Fibroblast of lung (primary cell): ENCODE data around the gene CD200. TPM values are rescaled to one million over a fixed set of nuclear protein-coding genes. Genes with fewer than 3 reads are reported as not detected.

Experiments
- DNase-seq, 2 donors: peaks; one replicate each; pipeline versions ENCODE4 v3.0.0 to v3.0.0-alpha.2; 2010; ENCODE audit warnings: low read depth in 2 of 2
- H2AFZ ChIP-seq: 2 replicates; pipeline ENCODE4 v1.5.1; 2012; ENCODE audit warnings: low read length, control low read depth, inconsistent platforms
- H3K27ac ChIP-seq: 2 replicates; pipeline ENCODE4 v1.5.1; 2011; ENCODE audit warnings: low read length, control low read depth; ENCODE audit not compliant: insufficient read depth
- H3K27me3 ChIP-seq: 2 replicates; pipeline ENCODE4 v1.5.1; 2011; ENCODE audit warnings: mild to moderate bottlenecking, low read length; ENCODE audit not compliant: control insufficient read depth, insufficient read depth
- H3K36me3 ChIP-seq: 2 replicates; pipeline ENCODE4 v1.5.1; 2011; ENCODE audit warnings: low read length; ENCODE audit not compliant: control insufficient read depth, insufficient read depth
- H3K4me1 ChIP-seq: 2 replicates; pipeline ENCODE4 v1.5.1; 2011; ENCODE audit warnings: low read length; ENCODE audit not compliant: control insufficient read depth, insufficient read depth; ENCODE audit errors: extremely low read depth
- H3K4me2 ChIP-seq: 2 replicates; pipeline ENCODE4 v1.5.1; 2011; ENCODE audit warnings: low read length, control low read depth; ENCODE audit not compliant: insufficient read depth; ENCODE audit errors: extremely low read depth
- H3K4me3 ChIP-seq, 4 experiments: fragments of 200-600 bp in 1 of 4; sonication (generic) in 1 of 4; replicated peaks in 1 of 4; 2 replicates each; pipeline ENCODE4 v1.5.1; 2011 to 2016; ENCODE audit warnings: low read length in 4 of 4, low read depth in 3 of 4, mild to moderate bottlenecking in 3 of 4, control low read depth in 2 of 4, inconsistent platforms in 1 of 4, mixed read lengths in 1 of 4; ENCODE audit not compliant: insufficient read depth in 1 of 4; ENCODE audit errors: control extremely low read depth in 1 of 4
- H3K79me2 ChIP-seq: 2 replicates; pipeline ENCODE4 v1.5.1; 2012; ENCODE audit warnings: mild to moderate bottlenecking, low read length, inconsistent platforms; ENCODE audit not compliant: control insufficient read depth, insufficient read depth
- H3K9ac ChIP-seq: 2 replicates; pipeline ENCODE4 v1.5.1; 2011; ENCODE audit warnings: mild to moderate bottlenecking, low read length, control low read depth; ENCODE audit not compliant: insufficient read depth
- H3K9me3 ChIP-seq: 2 replicates; pipeline ENCODE4 v1.5.1; 2012; ENCODE audit warnings: low read depth, low read length; ENCODE audit not compliant: control insufficient read depth, insufficient read depth
- H4K20me1 ChIP-seq: 2 replicates; pipeline ENCODE4 v1.5.1; 2011; ENCODE audit warnings: low read length; ENCODE audit not compliant: control insufficient read depth, insufficient read depth; ENCODE audit errors: extremely low read depth
- CTCF ChIP-seq, 2 donors: IDR thresholded peaks in 1 of 2; conservative IDR thresholded peaks in 1 of 2; 1 replicate in 1 of 2; 2 replicates in 1 of 2; pipeline ENCODE4 v1.5.1; 2011 to 2012; ENCODE audit warnings: low read length in 2 of 2, control low read depth in 1 of 2, inconsistent platforms in 1 of 2, low read depth in 1 of 2, mild to moderate bottlenecking in 1 of 2
- EZH2 ChIP-seq: IDR thresholded peaks from 2 replicates; pipeline ENCODE4 v1.5.1; 2012; ENCODE audit warnings: low read length, control low read depth, mild to moderate bottlenecking; ENCODE audit errors: missing control alignments
- polyA plus RNA-seq, 2 donors: library from polyadenylated mRNA; depleted of rRNA in 1 of 2; stranded (reverse) in 1 of 2; unstranded in 1 of 2; fragments of >200 nt; gene quantifications; 2 replicates each; pipeline ENCODE4 v1.2.1, GENCODE V29; 2011 to 2012; ENCODE audit warnings: missing spikeins in 1 of 2
- total RNA-seq: library from RNA; depleted of rRNA; stranded (reverse); fragments of >200 nt; gene quantifications from 2 replicates; pipeline ENCODE4 v1.2.1, GENCODE V29; 2014

CD200 gene
- total and polyA plus RNA-seq, 2 donors (not counting 1 experiment from before 2014, with no cell fraction given), result 0.17 to 0.22 TPM

GRCh38 chr3:112393360-112393728 is 60.4 kb downstream of the CD200 start:
- no peak for TF ChIP-seq CTCF (conservative IDR thresholded peaks at IDR 0.05 in 1 of 2, IDR thresholded peaks at IDR 0.05 in 1 of 2; ENCODE audit: low read depth in 1 of 2, low read length in 2 of 2)
- no peak for TF ChIP-seq EZH2
- no peaks in the 10 kb centered on the region for H3K79me2 ChIP-seq
- no peak overlapping the region for H3K27ac ChIP-seq
- no peak overlapping the region for H2AFZ ChIP-seq
- no peaks in the 10 kb centered on the region for H3K36me3 ChIP-seq
- DNase-seq, result no peak
- no peak overlapping the region for H3K4me2 ChIP-seq
- H3K9ac ChIP-seq, result no peak overlapping the region
- H3K27me3 ChIP-seq, result no peaks in the 10 kb centered on the region
- peaks cover 8% of the 10 kb centered on the region for H3K4me1 ChIP-seq
- no peaks in the 10 kb centered on the region for H4K20me1 ChIP-seq
- no peaks in the 10 kb centered on the region for H3K9me3 ChIP-seq
- H3K4me3 ChIP-seq, result no peak overlapping the region

GRCh38 chr3:112394003-112394640 is 61.2 kb downstream of the CD200 start:
- Histone ChIP-seq H3K79me2 (no peaks in the 10 kb centered on the region), H2AFZ (peak overlapping the region; percentile 1), H3K4me3 (no peak overlapping the region), H3K4me1 (peaks cover 8% of the 10 kb centered on the region), H3K9ac (no peak overlapping the region), H3K27ac (no peak overlapping the region), H3K27me3 (no peaks in the 10 kb centered on the region), H3K4me2 (peak overlapping the region; percentile 42), H3K9me3 (no peaks in the 10 kb centered on the region), H4K20me1 (no peaks in the 10 kb centered on the region), H3K36me3 (no peaks in the 10 kb centered on the region)
- TF ChIP-seq EZH2, result no peak
- TF ChIP-seq CTCF (conservative IDR thresholded peaks at IDR 0.05 in 1 of 2, IDR thresholded peaks at IDR 0.05 in 1 of 2; ENCODE audit: low read depth in 1 of 2, low read length in 2 of 2), result no peak
- peak; percentile 31 to 74 for DNase-seq

GRCh38 chr3:112395181-112395895 is 62.4 kb downstream of the CD200 start:
- Histone ChIP-seq H3K4me2 (no peak overlapping the region), H3K27me3 (no peaks in the 10 kb centered on the region), H3K9me3 (no peaks in the 10 kb centered on the region), H3K4me1 (peaks cover 8% of the 10 kb centered on the region), H3K36me3 (no peaks in the 10 kb centered on the region), H3K27ac (no peak overlapping the region), H2AFZ (peak overlapping the region; percentile 62), H3K4me3 (no peak overlapping the region), H4K20me1 (no peaks in the 10 kb centered on the region), H3K79me2 (no peaks in the 10 kb centered on the region), H3K9ac (no peak overlapping the region)
- TF ChIP-seq EZH2 (no peak), CTCF (conservative IDR thresholded peaks at IDR 0.05 in 1 of 2, IDR thresholded peaks at IDR 0.05 in 1 of 2; ENCODE audit: low read depth in 1 of 2, low read length in 2 of 2) (no peak)
- DNase-seq, result peak; percentile 53 to 65
